HG03175 (cell line): ENCODE data around the gene MAP4K4.

Experiments used
- ATAC-seq: cut with Tn5 transposase; IDR thresholded peaks from one replicate; pipeline ENCODE4 v1.9.1; 2021; ENCODE audit warnings: mild to moderate bottlenecking, moderate library complexity; ENCODE audit not compliant: unreplicated experiment

Gene MAP4K4

DNA sequence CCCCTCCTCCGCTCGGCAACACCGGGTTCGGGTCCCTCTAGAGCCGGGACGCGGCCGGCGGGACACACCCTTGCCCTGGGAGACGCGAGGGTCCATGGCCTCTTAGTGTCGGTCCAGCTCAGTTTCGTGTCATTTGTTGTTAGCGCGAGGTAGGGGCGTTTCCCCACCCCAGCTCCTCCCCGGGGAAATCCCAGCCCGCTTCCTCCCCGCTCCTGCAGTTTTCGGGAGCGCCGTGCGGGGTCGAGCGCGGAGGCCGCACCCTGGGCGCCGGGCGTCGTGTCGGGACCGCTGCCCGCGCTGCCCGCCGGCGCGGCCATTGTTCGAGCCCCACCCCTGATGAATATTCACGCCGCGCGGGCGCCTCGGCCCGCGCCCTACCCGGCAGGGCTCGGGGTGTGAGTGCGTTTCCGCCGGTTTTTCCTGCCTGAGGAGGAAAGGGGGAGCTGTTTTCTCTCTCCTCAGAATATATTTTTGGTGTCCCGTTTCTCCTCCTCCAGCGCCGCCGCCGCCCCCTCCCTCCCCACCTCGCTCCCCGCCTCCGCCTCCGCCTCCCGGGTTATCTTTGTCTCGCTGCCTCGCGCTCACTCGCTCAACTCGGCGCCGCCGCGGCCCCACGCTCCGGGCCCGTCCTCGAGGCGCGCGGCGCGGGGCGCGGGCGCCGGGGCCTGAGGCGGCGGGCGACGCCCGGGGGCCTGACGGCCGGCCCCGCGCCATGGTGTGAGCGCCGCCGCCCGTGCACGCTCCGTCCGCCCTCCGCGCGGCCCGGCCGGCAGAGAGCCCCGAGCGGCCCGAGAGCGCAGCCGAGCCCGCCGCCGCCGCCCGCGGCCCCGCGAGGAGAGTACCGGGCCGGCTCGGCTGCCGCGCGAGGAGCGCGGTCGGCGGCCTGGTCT lies at the start of gene MAP4K4:
TSS of gene MAP4K4 (plus strand) at position 584 of the 890 bp plus-strand sequence. CDS start 374 bp downstream, outside the sequence.
- ATAC-seq, result peak; percentile 59

DNA sequence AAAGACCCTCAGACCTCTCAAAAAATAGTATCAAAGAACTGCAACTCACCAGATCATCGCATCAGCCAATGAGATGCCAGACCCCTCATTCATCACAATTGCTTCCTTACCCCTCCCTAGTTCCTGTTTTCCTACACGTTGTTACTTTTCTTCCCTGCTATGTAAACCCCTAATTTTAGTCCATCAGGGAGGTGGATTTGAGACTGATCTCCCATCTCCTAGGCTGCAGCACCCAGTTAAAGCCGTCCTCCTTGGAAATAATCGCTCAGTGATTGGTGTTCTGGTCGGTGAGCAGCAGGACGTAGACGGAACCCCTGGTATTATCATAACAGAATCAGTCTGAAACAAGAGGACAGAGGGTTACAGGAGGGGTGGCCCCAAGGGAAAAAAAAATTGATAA lies 44.0 kb upstream of the MAP4K4 start:
- no peak for ATAC-seq

DNA sequence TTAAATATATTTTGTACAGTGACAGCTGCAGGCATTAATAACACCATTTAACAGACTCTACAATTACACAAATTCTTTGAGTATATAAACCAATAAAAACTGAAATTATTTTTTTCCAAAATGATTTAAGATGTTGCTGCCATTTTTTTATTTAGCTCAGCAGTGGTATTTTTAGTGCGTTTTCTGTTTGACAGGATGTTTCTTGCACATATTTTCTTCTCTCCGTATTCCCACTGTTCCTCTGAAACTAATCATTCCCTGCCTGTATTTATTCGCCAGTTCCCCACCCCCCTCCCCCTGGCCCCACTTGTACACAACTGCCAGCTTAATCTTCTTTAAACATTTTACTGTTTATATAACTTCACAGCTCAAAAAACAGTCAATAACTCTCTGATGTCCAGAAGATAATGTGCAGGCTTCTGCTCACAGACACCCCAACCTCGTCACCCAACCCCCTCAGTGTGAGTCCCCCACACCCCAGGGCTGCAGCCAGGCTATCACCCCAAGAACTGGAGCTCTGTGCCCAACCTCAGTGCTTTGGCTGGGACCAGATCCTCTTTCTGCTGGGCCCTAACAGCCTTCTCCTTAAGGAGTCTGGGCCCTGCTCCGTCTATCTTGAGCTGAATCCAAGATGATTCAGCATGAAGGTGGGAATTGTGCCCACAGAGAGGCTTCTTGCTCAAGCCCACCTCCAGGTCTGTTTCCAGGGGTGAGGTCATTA lies 41.6 kb upstream of the MAP4K4 start:
- no peak for ATAC-seq

DNA sequence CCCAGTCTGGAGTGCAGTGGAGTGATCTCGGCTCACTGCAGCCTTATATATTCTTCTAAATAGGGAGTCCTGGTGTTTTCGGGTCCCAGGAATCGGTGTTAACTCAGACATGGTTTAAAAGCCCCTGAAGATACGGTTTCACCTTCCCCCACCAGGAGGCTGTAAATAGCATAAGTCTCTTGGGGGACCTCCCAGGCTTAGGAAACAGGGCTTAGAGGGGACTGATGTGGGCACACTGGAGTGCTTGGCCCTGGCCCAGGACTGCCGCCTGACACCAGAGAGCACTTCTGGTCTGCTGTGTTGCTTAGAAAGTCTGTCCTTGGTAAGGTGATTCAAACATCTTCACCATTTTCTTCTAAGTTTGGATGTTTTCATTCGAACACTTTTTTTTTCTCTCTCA lies 39.7 kb upstream of the MAP4K4 start:
- no peak for ATAC-seq

DNA sequence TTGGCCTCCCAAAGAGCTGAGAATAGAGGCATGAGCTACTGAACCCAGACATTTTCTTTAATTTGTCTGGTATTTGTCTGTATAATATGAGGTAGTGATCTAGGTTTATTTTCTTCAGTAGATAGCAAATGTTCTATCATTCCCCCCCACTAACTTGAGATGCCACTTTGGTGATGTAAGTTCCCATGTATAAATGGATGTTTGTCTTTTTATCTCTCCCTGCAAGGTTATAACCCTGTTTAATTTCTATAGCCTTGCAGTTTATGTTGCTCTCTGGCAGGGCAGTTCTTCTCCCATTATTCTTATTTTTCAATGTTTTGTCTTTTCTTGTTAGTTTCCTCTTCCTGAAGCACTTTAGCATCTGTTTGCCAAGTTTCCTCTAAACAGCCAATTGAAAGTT lies 39.1 kb upstream of the MAP4K4 start:
- no peak for ATAC-seq

DNA sequence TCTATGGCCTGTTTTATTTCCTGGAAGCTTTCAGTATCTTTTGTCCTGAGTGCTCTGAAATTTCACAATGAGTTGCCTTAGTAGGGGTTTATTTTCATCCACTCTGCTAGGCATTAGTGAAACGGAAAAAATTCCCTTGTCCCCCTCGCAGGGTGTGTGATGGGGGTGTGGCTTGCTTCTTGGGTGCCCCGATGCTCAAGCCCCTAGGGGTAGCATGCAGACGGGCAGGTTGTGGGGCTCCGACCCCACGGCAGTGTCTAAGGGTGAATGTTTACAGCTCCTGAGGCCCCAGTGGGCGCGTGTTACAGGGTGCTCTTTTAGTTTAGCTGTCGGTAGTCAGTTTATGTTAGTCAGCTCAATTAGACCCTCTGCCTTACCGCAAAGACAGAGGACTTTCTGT lies 32.2 kb upstream of the MAP4K4 start:
- no peak for ATAC-seq

DNA sequence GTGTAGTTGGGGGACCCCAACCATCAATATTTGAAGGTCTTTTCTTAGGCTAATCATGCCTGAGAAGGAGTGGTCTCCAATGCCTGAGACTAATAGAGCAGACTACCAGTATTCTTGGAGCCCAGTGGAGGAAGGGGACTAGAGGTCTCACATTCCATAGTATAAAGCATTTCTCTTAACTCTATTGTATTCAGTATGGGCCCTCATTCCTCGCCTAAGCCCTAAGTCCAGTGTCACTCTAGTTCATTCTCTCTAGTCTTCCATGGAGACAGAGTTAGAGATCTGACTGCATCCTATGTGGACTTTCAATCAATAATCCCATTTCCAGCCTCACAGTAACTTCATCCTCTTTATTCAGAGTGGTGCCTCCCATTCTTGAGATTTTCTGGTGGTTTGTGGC lies 29.7 kb upstream of the MAP4K4 start:
- ATAC-seq, result no peak

DNA sequence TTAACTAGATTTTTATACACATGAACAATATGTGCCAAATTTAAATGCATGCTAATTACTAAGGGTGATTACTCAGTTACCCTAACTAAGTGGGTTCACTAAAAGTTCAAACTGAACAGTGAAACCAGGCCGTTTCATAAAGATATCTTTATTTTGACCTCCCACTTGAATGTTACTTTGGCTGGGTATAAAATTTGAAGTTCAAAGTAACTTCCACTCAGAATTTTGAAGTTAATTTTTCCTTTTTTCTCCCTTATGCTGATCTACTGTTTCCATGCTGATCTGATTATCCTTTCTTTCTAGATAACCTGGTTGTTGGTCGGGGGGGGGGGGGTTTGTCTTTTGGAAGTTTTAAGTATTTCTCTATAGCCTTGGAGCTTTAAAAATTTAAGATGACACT lies 25.5 kb upstream of the MAP4K4 start:
- no peak for ATAC-seq

DNA sequence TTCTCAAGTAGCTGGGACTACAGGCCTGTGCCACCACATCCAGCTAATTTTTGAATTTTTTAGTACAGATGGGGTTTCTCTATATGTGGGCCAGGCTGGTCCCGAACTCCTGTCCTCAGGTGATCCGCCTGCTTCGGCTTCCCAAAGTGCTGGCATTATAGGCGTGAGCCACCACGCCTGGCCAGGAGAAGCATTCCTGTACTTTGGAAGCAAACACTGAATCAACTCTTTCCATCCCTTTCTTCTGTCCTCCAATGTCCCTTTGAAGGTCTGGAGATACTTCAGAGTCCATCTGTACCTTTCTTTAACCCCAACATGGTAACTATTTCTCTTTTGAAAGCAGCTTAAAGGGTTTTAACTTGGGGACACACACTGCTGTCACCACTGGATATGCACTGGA lies 23.6 kb upstream of the MAP4K4 start:
- no peak for ATAC-seq

DNA sequence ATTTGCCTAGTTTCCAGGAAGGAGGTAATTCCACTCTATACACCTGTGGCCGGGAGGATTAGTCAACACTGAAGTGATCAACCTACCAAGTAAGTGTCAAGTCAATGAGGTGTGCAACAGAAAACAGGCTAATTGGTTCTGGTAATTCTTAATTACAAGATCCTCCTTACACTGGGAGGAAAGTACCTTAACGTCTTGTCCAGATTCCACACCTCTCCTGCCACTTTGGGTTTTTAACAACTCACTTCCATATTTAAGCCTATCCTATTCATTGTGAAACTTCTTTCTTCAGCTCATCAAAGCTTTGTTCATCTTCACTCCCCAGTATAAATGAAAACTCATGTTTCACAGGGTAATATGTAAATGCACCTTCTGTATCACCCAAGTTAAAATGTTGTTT lies 22.0 kb upstream of the MAP4K4 start:
- ATAC-seq, result peak; percentile 41

DNA sequence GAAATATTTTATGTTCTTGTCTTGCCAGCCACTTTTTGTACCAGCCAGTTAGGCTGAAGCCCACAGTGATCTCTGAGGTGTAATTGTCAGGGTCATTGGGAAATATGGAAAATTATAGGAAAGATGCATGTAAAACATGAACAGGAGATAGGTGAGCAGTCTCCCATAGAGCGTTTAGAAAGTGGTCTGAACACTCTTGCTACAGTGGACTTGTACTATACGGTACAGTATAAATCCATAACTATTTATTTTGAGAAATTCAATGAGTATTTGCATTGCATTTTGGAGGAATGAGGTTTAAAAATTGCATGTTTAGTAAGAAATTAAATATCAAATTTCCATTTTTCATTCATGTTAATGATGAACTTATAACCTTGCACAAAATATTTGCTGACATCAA lies 20.8 kb upstream of the MAP4K4 start:
- no peak for ATAC-seq

DNA sequence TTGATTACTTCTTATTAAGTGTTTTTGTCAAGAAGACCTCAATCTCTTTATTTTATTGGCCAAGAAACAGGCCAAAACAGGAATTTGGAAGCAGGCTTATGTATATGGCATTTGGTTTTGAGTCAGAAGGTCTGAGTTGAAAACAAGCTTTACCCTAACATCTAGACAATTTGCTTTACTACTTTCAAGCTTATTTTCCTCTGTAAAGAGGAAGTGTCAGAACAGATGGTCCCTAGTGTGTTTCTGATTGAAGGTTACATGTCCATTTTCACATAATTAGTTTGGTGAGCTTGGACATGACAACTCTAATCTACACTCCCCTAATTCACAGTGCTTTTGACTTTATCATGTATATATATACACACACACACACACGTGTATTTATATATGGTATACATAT lies 19.8 kb upstream of the MAP4K4 start:
- no peak for ATAC-seq

DNA sequence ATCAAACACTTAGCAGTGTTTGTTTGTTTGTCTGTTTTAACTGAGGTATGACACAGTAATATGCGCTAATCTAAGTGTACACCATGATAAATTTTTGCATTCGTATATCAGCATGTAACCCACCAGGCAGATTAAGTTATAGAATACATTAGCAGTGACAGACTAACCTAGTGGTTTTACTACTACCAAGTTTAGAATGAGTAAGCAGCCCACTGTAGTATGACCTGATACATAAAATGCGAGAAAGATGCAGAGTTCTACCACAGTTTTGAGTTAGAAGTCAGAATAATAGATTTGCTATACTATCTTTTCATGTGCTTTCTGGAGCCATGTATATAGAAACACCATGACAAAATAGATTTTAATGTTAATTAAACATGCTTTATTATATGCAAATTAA lies 19.1 kb upstream of the MAP4K4 start:
- no peak for ATAC-seq

DNA sequence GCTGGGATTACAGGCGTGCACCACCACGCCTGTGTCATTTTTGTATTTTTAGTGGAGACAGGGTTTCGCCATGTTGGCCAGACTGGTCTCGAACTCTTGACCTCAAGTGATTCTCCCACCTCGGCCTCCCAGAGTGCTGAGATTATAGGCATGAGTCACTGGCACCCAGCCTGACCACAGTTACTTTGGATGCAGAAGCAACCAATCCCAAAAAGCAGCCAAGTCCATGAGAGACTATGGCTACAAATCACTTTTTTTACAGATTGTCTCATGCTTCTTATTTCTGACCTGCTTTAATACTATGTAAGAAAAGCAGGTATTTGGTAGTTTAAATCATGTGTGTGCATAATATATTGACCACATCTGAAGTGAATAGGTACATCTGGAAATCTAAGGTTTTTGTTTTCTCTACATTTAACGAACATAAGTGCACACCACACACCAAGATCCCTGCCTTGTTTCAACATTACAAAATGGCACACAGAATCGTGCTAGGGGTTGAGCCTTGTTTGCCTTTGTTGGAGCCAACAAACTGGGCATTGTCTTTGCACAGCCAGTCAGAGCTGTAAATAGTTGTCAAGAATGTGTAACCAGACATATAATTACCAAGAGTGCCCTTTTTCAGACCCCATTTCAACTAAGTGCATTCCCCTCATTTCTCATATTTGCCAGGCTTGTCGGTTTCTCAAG lies 18.3 kb upstream of the MAP4K4 start:
- ATAC-seq, result no peak

DNA sequence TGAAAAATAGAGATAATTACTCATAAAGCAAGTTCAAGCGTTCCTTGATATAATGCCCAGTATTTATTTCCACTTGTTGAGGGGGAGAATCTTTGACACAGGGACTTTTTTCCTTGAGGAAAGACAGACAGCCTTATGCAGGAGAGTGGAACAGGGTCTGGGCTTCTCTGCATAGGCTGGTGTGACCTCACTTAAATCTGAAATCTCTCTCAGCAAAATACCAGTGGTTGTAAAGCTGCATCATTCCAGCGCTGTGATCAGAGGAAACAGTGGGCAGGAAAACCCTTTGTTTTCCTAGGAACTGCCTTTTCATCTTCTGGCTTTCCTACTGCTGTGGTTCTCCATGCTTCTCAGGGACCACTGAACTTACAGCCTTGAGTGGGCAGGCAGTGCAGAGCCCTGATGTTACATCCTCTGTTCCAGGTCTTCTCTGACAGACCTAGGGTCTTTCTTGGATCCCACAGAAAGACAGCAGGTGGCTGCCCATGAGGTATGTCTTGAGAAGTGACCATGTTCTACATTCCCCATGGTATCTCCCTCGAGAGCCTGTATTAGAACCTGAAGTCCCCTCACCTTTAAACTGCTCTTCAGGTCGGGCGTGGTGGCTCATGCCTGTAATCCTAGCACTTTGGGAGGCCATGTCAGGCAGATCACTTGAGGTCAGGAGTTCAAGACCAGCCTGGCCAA lies 17.6 kb upstream of the MAP4K4 start:
- no peak for ATAC-seq

DNA sequence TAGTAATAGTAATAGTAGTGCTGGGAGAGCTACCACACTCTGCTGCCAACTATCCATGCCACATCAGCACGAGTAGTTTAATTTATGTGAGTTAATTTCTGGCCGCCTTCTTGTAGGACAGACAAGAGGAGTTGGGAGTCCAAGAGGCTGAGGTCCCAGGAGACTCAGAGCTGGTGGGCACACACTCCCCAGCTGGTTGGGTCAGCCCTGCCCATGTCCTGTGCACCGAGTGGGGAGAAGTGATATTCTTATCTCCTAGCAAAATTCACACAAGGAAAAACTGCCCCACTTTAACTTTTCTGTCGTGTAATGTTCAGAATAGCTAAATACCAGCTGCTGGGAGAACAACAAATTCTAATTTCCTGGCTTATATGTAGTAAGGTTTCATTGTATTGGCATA lies 15.2 kb upstream of the MAP4K4 start:
- no peak for ATAC-seq

DNA sequence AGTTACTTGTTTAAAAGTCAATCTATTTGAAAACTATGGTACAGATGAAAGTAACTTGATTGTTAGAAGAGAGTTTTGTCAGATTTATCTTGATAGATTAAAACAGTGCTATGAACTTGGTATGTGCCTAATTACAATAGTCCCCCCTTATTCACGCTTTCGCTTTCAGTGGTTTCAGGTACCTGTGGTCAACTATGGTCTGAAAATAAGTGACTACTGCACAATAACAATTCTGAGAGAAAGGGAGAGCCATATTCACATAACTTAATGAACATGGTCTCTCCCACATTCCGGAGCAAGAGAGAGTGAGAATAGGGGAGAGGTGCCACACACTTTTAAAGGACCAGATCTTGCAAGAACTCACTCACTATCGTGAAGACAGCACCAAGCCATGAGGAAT lies 13.2 kb upstream of the MAP4K4 start:
- ATAC-seq, result no peak

DNA sequence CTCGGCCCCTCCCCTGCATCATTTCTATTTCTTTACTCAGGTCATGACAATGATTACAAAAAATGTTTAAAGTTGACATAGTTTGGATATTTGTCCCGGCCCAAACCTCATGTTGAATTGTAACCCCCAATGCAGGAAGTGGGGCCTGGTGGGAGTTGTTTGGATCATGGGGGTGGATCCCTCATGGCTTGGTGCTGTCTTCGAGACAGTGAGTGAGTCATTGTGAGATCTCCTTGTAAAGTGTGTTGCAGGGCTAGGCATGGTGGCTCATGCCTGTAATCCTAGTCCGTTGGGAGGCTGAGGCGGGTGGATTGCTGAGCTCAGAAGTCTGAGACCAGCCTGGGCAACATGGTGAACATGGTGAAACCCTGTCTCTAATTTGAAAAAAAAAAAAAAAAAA lies 9.2 kb upstream of the MAP4K4 start:
- ATAC-seq, result no peak

DNA sequence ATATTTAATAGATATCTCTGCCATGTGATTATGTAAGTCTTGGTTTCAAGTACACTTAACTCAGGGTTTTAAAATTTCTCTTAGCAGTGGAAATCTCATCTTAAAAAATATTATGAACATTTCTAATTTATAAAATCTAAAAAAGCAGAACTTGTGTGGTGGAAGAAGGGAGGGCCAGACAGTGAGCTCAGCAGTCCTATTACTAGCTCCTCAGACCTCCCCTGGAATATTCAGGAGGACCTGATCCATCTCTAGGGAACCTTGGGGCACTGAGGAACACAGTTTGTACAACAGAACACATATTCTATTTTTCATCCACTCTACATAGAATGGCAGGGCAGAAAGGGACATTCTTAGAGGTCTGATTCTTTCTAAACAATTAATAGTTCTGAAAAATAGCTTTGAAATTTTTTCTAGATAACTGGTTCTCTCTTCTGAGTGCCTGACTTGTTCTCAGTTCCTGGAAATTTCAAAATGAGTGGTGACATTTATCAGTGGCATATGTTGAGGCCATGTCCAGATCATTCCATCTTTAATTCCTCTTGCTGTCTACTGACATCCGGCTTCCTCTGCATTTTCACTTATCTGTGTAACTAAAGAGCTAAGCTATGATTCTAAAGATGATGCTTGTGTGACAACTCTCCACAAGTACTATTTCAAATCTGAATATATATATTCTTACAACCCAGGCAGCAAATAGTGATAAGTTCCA lies 8.2 kb upstream of the MAP4K4 start:
- no peak for ATAC-seq

DNA sequence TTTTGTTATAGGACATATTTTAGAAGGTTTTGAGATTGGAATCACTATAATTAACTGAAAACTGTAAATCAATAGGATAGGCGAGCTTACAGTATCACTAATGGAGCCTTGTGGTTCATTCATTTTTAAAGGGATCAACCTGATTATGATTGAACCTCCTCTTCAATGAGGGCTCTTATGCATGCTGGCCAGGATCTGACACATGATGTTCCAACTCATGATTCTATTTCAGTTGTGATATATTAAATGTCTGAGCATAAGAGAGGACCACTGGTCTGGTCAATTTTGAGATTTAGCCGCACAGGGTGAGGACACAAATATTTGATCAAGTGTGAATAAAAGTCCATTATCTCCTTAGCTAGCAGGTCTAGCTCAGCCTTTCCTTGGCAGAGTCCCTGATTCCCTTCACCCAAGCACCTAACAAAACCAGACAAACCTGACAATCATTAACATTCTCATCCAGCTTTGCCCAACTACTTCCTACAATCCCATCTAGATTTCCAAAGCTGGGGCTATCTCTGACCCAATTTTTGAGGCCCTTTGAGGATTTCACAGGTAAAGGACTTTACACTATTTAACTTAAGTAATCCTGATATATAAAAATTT lies 6.9 kb upstream of the MAP4K4 start:
- ATAC-seq, result no peak
